DOHH2 (cell line): ENCODE measurements around the gene COL4A2.

Experiments used
- EZH2phosphoT487 ChIP-seq: fragments of 200-600 bp; sonication (generic); IDR thresholded peaks from 2 replicates; pipeline ENCODE4 v1.6.1; 2017; ENCODE audit warnings: borderline replicate concordance, mild to moderate bottlenecking, antibody characterized with exemption, low read length, moderate library complexity, mixed read lengths
- TF ChIP-seq, protein P1 (sequence below): fragments of 200-600 bp; sonication (generic); IDR thresholded peaks from one replicate; pipeline ENCODE4 v1.5.1; 2014; ENCODE audit warnings: antibody characterized with exemption, mild to moderate bottlenecking, low read depth, low read length; ENCODE audit not compliant: poor library complexity, severe bottlenecking

DNA sequence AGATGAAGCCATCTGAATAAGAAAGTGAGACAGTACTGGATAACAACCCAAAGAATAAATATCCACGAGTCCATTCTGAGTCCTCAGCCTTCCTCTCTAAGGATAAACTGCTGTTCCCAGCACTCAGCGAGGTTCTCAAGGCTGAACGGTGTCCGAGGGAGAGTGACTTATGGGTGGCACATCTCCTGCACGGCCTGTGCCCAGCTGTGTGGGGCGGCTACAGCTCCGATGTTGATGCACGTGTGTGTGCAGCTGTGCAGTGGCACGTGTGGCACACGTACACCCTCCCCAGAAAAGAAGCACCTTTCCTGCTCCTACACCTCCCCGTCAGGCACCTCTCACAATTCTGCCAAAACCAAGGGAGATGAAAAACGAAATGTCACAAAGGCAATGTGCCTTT is 209.4 kb downstream of the COL4A2 start:
- TF ChIP-seq EZH2phosphoT487, result no peak
- TF ChIP-seq, protein P1, sequence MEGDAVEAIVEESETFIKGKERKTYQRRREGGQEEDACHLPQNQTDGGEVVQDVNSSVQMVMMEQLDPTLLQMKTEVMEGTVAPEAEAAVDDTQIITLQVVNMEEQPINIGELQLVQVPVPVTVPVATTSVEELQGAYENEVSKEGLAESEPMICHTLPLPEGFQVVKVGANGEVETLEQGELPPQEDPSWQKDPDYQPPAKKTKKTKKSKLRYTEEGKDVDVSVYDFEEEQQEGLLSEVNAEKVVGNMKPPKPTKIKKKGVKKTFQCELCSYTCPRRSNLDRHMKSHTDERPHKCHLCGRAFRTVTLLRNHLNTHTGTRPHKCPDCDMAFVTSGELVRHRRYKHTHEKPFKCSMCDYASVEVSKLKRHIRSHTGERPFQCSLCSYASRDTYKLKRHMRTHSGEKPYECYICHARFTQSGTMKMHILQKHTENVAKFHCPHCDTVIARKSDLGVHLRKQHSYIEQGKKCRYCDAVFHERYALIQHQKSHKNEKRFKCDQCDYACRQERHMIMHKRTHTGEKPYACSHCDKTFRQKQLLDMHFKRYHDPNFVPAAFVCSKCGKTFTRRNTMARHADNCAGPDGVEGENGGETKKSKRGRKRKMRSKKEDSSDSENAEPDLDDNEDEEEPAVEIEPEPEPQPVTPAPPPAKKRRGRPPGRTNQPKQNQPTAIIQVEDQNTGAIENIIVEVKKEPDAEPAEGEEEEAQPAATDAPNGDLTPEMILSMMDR, result no peak
